OCI-LY3 (cell line): ENCODE results near the gene RPEL1.

Experiments
- EZH2phosphoT487 ChIP-seq: fragments of 200-600 bp; shearing (Covaris generic); IDR thresholded peaks from 2 replicates; pipeline ENCODE4 v1.6.1; 2018; ENCODE audit warnings: antibody characterized with exemption, mixed run types, low read depth
- TF ChIP-seq, protein P1 (sequence below): fragments of 200-600, 300-600 bp; sonication (generic); IDR thresholded peaks from 2 replicates; pipeline ENCODE4 v1.5.1; 2014; ENCODE audit warnings: antibody characterized with exemption, low read length, low read depth

DNA sequence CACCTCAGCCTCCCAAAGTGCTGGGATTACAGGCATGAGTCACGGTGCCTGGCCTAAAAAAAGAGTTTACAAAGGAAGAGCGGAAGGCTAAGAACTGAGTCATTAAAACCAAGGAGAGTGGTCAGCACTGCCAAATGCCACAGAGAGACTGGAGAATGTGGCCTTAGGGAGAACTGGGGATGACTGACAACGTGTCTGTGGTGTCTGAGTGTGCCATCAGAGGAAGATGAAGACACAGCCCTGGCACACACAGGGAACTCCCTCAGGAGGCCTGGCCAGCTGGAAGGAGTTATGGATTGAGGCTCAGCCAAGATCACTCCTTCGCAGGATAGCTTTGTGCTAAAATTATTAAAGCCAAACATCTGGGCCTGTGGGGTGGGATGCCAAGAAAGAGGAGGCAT lies 27.4 kb downstream of the RPEL1 start:
- TF ChIP-seq, protein P1, sequence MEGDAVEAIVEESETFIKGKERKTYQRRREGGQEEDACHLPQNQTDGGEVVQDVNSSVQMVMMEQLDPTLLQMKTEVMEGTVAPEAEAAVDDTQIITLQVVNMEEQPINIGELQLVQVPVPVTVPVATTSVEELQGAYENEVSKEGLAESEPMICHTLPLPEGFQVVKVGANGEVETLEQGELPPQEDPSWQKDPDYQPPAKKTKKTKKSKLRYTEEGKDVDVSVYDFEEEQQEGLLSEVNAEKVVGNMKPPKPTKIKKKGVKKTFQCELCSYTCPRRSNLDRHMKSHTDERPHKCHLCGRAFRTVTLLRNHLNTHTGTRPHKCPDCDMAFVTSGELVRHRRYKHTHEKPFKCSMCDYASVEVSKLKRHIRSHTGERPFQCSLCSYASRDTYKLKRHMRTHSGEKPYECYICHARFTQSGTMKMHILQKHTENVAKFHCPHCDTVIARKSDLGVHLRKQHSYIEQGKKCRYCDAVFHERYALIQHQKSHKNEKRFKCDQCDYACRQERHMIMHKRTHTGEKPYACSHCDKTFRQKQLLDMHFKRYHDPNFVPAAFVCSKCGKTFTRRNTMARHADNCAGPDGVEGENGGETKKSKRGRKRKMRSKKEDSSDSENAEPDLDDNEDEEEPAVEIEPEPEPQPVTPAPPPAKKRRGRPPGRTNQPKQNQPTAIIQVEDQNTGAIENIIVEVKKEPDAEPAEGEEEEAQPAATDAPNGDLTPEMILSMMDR = no peak
- TF ChIP-seq EZH2phosphoT487 = no peak
